ENCODE measurements around the gene FOSL2.

FOSL2 gene

DNA sequence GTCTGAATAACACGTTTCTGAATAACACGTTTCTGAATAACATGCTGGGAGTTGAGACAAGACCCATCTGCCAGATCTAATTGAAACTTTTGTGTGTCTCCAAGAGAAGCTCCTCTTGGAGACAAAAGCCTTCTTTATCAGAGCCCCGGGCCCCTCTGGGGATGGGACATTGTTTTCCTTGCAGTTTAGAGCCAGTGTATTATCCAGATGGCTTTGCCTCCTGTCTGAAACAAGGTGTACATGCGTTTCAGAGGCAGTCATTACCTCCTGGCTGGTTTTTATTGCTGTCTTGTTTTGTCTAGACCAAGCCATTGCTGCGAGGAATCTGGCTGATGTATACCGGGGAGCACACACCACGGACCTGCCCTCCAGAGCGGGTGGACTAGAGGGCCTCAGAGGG, 7.8 kb downstream of the FOSL2 start:
- H3K27me3 ChIP-seq (ENCODE audit: low read depth, low read length) = no peaks in the 10 kb centered on the region
- H3K27ac ChIP-seq (ENCODE audit: low read length) = peak overlapping the region; percentile 10
- H3K36me3 ChIP-seq (ENCODE audit: control insufficient read depth in 1 of 2, insufficient read depth in 2 of 2, low read length in 2 of 2) = peaks cover 54 to 61% of the 10 kb centered on the region in 2 donors
- H3K4me1 ChIP-seq (ENCODE audit: control insufficient read depth in 1 of 2, insufficient read depth in 2 of 2, low read length in 2 of 2) = peaks cover 40 to 52% of the 10 kb centered on the region in 2 donors
- H3K4me3 ChIP-seq (ENCODE audit: low read depth in 1 of 2, low read length in 2 of 2) = no peak overlapping the region
- no peaks in the 10 kb centered on the region for H3K9me3 ChIP-seq (ENCODE audit: control insufficient read depth in 1 of 2, low read length in 2 of 2)

DNA sequence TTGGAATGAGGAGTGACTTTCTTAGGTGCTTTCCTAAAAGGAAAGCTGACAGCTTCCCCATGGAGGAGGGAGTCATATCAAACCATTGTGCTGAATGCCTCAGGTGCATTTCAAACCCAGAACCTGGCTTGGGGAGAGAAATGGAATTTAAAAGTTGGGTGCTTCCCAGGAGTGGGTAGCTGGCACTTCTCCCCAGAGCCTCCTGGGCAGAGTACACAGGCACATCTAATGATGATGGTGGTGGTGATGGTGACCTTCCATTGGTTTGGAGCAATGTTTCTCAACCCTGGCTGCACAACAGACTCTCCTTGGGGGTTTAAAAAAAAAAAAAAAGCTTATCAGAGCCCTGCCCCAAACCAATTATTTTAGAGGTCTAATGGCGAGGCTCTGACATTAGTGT, 8.3 kb downstream of the FOSL2 start:
- Histone ChIP-seq H3K9me3 (ENCODE audit: control insufficient read depth in 1 of 2, low read length in 2 of 2) (no peaks in the 10 kb centered on the region), H3K27ac (ENCODE audit: low read length) (peak overlapping the region; percentile 10), H3K36me3 (ENCODE audit: control insufficient read depth in 1 of 2, insufficient read depth in 2 of 2, low read length in 2 of 2) (peaks cover 55 to 66% of the 10 kb centered on the region in 2 donors), H3K4me1 (ENCODE audit: control insufficient read depth in 1 of 2, insufficient read depth in 2 of 2, low read length in 2 of 2) (peaks cover 40 to 52% of the 10 kb centered on the region in 2 donors), H3K4me3 (ENCODE audit: low read depth in 1 of 2, low read length in 2 of 2) (no peak overlapping the region), H3K27me3 (ENCODE audit: low read depth, low read length) (no peaks in the 10 kb centered on the region)

DNA sequence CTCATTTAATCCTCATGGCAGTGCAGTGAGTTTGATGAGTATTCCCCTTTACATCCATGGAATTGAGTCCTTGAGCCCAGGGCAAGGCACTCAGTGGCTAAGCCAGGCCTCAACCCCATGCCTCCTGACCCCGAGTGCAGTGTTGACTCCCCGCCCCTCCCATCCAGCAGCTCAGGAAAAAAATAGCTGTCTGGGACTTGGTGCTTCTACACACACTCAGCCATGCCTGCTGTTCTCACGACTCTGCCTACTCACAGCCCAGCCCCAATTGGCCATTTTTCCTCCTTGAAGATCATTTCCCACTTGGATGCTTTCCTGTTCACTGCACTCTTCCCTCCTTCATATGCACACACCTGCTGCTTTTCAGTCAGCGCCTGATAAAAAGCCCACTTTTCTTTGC, 8.8 kb downstream of the FOSL2 start:
- Histone ChIP-seq H3K36me3 (ENCODE audit: control insufficient read depth in 1 of 2, insufficient read depth in 2 of 2, low read length in 2 of 2) (peaks cover 55 to 70% of the 10 kb centered on the region in 2 donors), H3K4me3 (ENCODE audit: low read depth in 1 of 2, low read length in 2 of 2) (no peak overlapping the region), H3K9me3 (ENCODE audit: control insufficient read depth in 1 of 2, low read length in 2 of 2) (no peaks in the 10 kb centered on the region), H3K27me3 (ENCODE audit: low read depth, low read length) (no peaks in the 10 kb centered on the region), H3K4me1 (ENCODE audit: control insufficient read depth in 1 of 2, insufficient read depth in 2 of 2, low read length in 2 of 2) (peaks cover 40 to 54% of the 10 kb centered on the region in 2 donors), H3K27ac (ENCODE audit: low read length) (no peak overlapping the region)

- no peak overlapping the region for H3K4me3 ChIP-seq (ENCODE audit: low read depth in 1 of 2, low read length in 2 of 2)
These were observed 9.4 kb downstream of the FOSL2 start for GRCh38 chr2:28401948-28402550.

GRCh38 chr2:28403370-28403956, 10.8 kb downstream of the FOSL2 start:
- H3K4me1 ChIP-seq (ENCODE audit: control insufficient read depth in 1 of 2, insufficient read depth in 2 of 2, low read length in 2 of 2) = peaks cover 42 to 53% of the 10 kb centered on the region in 2 donors

More at GRCh38 chr2:28401948-28402550, 9.4 kb downstream of the FOSL2 start:
- H3K4me1 ChIP-seq (ENCODE audit: control insufficient read depth in 1 of 2, insufficient read depth in 2 of 2, low read length in 2 of 2) = peaks cover 44 to 61% of the 10 kb centered on the region in 2 donors
- H3K27me3 ChIP-seq (ENCODE audit: low read depth, low read length) = no peaks in the 10 kb centered on the region
- H3K27ac ChIP-seq (ENCODE audit: low read length) = no peak overlapping the region
- H3K36me3 ChIP-seq (ENCODE audit: control insufficient read depth in 1 of 2, insufficient read depth in 2 of 2, low read length in 2 of 2) = peaks cover 58 to 76% of the 10 kb centered on the region in 2 donors
- H3K9me3 ChIP-seq (ENCODE audit: control insufficient read depth in 1 of 2, low read length in 2 of 2) = no peaks in the 10 kb centered on the region

DNA sequence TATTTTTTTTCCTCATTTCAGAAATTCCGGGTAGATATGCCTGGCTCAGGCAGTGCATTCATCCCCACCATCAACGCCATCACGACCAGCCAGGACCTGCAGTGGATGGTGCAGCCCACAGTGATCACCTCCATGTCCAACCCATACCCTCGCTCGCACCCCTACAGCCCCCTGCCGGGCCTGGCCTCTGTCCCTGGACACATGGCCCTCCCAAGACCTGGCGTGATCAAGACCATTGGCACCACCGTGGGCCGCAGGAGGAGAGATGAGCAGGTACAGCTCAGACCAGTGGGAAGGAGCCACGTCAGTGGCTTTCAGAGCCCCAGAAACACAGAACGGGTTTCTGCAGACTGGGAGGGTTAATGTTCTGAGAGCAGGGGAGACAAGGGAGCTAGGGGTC, 11.4 kb downstream of the FOSL2 start:
- no peak overlapping the region for H3K4me3 ChIP-seq (ENCODE audit: low read depth in 1 of 2, low read length in 2 of 2)
- peaks cover 36 to 49% of the 10 kb centered on the region in 2 donors for H3K4me1 ChIP-seq (ENCODE audit: control insufficient read depth in 1 of 2, insufficient read depth in 2 of 2, low read length in 2 of 2)
- peaks cover 68 to 79% of the 10 kb centered on the region in 2 donors for H3K36me3 ChIP-seq (ENCODE audit: control insufficient read depth in 1 of 2, insufficient read depth in 2 of 2, low read length in 2 of 2)
- H3K27me3 ChIP-seq (ENCODE audit: low read depth, low read length) = no peaks in the 10 kb centered on the region
- H3K27ac ChIP-seq (ENCODE audit: low read length) = no peak overlapping the region
- no peaks in the 10 kb centered on the region for H3K9me3 ChIP-seq (ENCODE audit: control insufficient read depth in 1 of 2, low read length in 2 of 2)

More at GRCh38 chr2:28403370-28403956, 10.8 kb downstream of the FOSL2 start:
- Histone ChIP-seq H3K27ac (ENCODE audit: low read length) (no peak overlapping the region), H3K27me3 (ENCODE audit: low read depth, low read length) (no peaks in the 10 kb centered on the region), H3K4me3 (ENCODE audit: low read depth in 1 of 2, low read length in 2 of 2) (no peak overlapping the region), H3K36me3 (ENCODE audit: control insufficient read depth in 1 of 2, insufficient read depth in 2 of 2, low read length in 2 of 2) (peaks cover 62 to 78% of the 10 kb centered on the region in 2 donors), H3K9me3 (ENCODE audit: control insufficient read depth in 1 of 2, low read length in 2 of 2) (no peaks in the 10 kb centered on the region)

GRCh38 chr2:28405537-28405936, 12.9 kb downstream of the FOSL2 start:
- peaks cover 82 to 90% of the 10 kb centered on the region in 2 donors for H3K36me3 ChIP-seq (ENCODE audit: control insufficient read depth in 1 of 2, insufficient read depth in 2 of 2, low read length in 2 of 2)
- H3K4me1 ChIP-seq (ENCODE audit: control insufficient read depth in 1 of 2, insufficient read depth in 2 of 2, low read length in 2 of 2) = peaks cover 27 to 39% of the 10 kb centered on the region in 2 donors
- H3K27me3 ChIP-seq (ENCODE audit: low read depth, low read length) = no peaks in the 10 kb centered on the region
- H3K9me3 ChIP-seq (ENCODE audit: control insufficient read depth in 1 of 2, low read length in 2 of 2) = no peaks in the 10 kb centered on the region
- H3K27ac ChIP-seq (ENCODE audit: low read length) = no peak overlapping the region
- no peak overlapping the region for H3K4me3 ChIP-seq (ENCODE audit: low read depth in 1 of 2, low read length in 2 of 2)

DNA sequence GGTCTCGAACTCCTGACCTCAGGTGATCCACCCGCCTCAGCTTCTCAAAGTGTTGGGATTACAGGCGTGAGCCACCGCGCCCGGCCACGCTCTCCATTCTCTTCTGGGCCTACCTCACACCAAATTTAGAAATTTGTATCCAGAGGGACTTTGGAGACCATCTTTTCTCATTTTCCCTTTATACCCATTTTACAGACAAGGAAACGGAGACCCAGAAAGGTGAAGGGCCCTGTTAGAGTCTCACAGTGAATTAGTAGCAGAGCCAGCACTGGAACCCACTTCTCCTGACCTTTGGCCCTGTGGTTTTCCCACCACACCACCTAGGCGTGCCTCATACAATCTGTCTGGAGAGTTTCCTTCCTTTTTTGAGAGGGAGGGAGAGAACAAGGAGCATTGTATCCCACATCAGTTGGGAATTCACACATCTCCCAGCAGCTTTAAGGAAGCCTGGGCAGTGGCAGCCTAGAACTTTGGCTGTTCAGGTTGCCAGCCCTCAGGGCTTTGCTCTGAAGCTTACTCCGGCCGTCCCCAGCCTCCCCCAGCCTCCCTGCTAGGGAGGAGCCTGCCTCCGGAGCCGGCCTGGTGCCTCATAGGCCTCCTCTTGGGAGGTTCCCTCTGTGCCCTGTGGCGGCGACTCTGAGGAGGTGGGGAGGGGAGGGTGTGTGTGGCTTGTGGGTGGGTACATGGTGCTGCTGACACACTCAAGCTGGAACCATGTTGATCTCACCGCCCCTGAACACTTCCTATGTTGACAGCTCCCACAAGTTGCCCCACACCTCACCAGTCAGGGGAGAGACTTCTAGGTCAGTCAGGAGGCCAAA, 13.8 kb downstream of the FOSL2 start:
- no peaks in the 10 kb centered on the region for H3K27me3 ChIP-seq (ENCODE audit: low read depth, low read length)
- H3K4me3 ChIP-seq (ENCODE audit: low read depth in 1 of 2, low read length in 2 of 2) = no peak overlapping the region
- H3K4me1 ChIP-seq (ENCODE audit: control insufficient read depth in 1 of 2, insufficient read depth in 2 of 2, low read length in 2 of 2) = peaks cover 22 to 31% of the 10 kb centered on the region in 2 donors
- peak overlapping the region; percentile 52 for H3K27ac ChIP-seq (ENCODE audit: low read length)
- H3K9me3 ChIP-seq (ENCODE audit: control insufficient read depth in 1 of 2, low read length in 2 of 2) = no peaks in the 10 kb centered on the region
- H3K36me3 ChIP-seq (ENCODE audit: control insufficient read depth in 1 of 2, insufficient read depth in 2 of 2, low read length in 2 of 2) = peaks cover 88 to 90% of the 10 kb centered on the region in 2 donors

GRCh38 chr2:28407131-28407975, 14.7 kb downstream of the FOSL2 start:
- H3K4me1 ChIP-seq (ENCODE audit: control insufficient read depth in 1 of 2, insufficient read depth in 2 of 2, low read length in 2 of 2) = peaks cover 15 to 27% of the 10 kb centered on the region in 2 donors
- H3K9me3 ChIP-seq (ENCODE audit: control insufficient read depth in 1 of 2, low read length in 2 of 2) = no peaks in the 10 kb centered on the region
- H3K27ac ChIP-seq (ENCODE audit: low read length) = peak overlapping the region; percentile 52
- H3K27me3 ChIP-seq (ENCODE audit: low read depth, low read length) = no peaks in the 10 kb centered on the region
- no peak overlapping the region for H3K4me3 ChIP-seq (ENCODE audit: low read depth in 1 of 2, low read length in 2 of 2)
- peaks cover 92 to 94% of the 10 kb centered on the region in 2 donors for H3K36me3 ChIP-seq (ENCODE audit: control insufficient read depth in 1 of 2, insufficient read depth in 2 of 2, low read length in 2 of 2)

GRCh38 chr2:28407976-28408690, 15.5 kb downstream of the FOSL2 start:
- peak overlapping the region; percentile 15 for H3K27ac ChIP-seq (ENCODE audit: low read length)
- no peaks in the 10 kb centered on the region for H3K9me3 ChIP-seq (ENCODE audit: control insufficient read depth in 1 of 2, low read length in 2 of 2)
- no peak overlapping the region for H3K4me3 ChIP-seq (ENCODE audit: low read depth in 1 of 2, low read length in 2 of 2)
- H3K27me3 ChIP-seq (ENCODE audit: low read depth, low read length) = no peaks in the 10 kb centered on the region
- peaks cover 93 to 100% of the 10 kb centered on the region in 2 donors for H3K36me3 ChIP-seq (ENCODE audit: control insufficient read depth in 1 of 2, insufficient read depth in 2 of 2, low read length in 2 of 2)
- H3K4me1 ChIP-seq (ENCODE audit: control insufficient read depth in 1 of 2, insufficient read depth in 2 of 2, low read length in 2 of 2) = peaks cover 14 to 28% of the 10 kb centered on the region in 2 donors
